Measurements from ENCODE around the gene ISYNA1. TPM values are rescaled to one million over a fixed set of nuclear protein-coding genes. Genes with fewer than 3 reads are reported as not detected.

ISYNA1 gene
- total RNA-seq, 1 donor from 2014 or later, result 111 TPM

GRCh38 chr19:18392926-18393325, 45.0 kb downstream of the ISYNA1 start:
- DNase-seq, result no peak
- no peak for TF ChIP-seq CTCF (IDR thresholded peaks at IDR 0.05; ENCODE audit: partially characterized antibody, unreplicated experiment)
- H3K27ac Mint-ChIP-seq (ENCODE audit: unreplicated experiment), result no peak overlapping the region
- H3K27me3 Mint-ChIP-seq (ENCODE audit: unreplicated experiment), result peaks cover 6% of the 10 kb centered on the region
- no peaks in the 10 kb centered on the region for H3K4me1 Mint-ChIP-seq (ENCODE audit: low read depth, unreplicated experiment)
- no peaks in the 10 kb centered on the region for H3K36me3 Mint-ChIP-seq (ENCODE audit: unreplicated experiment)
- H3K9me3 Mint-ChIP-seq (ENCODE audit: unreplicated experiment), result peaks cover 1% of the 10 kb centered on the region
- H3K4me3 Mint-ChIP-seq (ENCODE audit: unreplicated experiment), result no peak overlapping the region

- peaks cover 1% of the 10 kb centered on the region for H3K9me3 Mint-ChIP-seq (ENCODE audit: unreplicated experiment)
- no peak overlapping the region for H3K4me3 Mint-ChIP-seq (ENCODE audit: unreplicated experiment)
- no peaks in the 10 kb centered on the region for H3K4me1 Mint-ChIP-seq (ENCODE audit: low read depth, unreplicated experiment)
- no peak for DNase-seq
- peaks cover 8% of the 10 kb centered on the region for H3K27me3 Mint-ChIP-seq (ENCODE audit: unreplicated experiment)
- no peak for TF ChIP-seq CTCF (IDR thresholded peaks at IDR 0.05; ENCODE audit: partially characterized antibody, unreplicated experiment)
- no peak overlapping the region for H3K27ac Mint-ChIP-seq (ENCODE audit: unreplicated experiment)
- H3K36me3 Mint-ChIP-seq (ENCODE audit: unreplicated experiment), result no peaks in the 10 kb centered on the region
These were observed 45.5 kb downstream of the ISYNA1 start for GRCh38 chr19:18392417-18392816.

GRCh38 chr19:18391509-18392075, 46.3 kb downstream of the ISYNA1 start:
- TF ChIP-seq CTCF (IDR thresholded peaks at IDR 0.05; ENCODE audit: partially characterized antibody, unreplicated experiment), result no peak
- H3K4me1 Mint-ChIP-seq (ENCODE audit: low read depth, unreplicated experiment), result no peaks in the 10 kb centered on the region
- H3K4me3 Mint-ChIP-seq (ENCODE audit: unreplicated experiment), result no peak overlapping the region
- no peak for DNase-seq
- H3K36me3 Mint-ChIP-seq (ENCODE audit: unreplicated experiment), result no peaks in the 10 kb centered on the region
- peaks cover 1% of the 10 kb centered on the region for H3K9me3 Mint-ChIP-seq (ENCODE audit: unreplicated experiment)
- no peak overlapping the region for H3K27ac Mint-ChIP-seq (ENCODE audit: unreplicated experiment)
- peaks cover 8% of the 10 kb centered on the region for H3K27me3 Mint-ChIP-seq (ENCODE audit: unreplicated experiment)

GRCh38 chr19:18390065-18390907, 47.6 kb downstream of the ISYNA1 start:
- Mint-ChIP-seq H3K4me1 (ENCODE audit: low read depth, unreplicated experiment) (no peaks in the 10 kb centered on the region), H3K4me3 (ENCODE audit: unreplicated experiment) (no peak overlapping the region), H3K27ac (ENCODE audit: unreplicated experiment) (no peak overlapping the region), H3K27me3 (ENCODE audit: unreplicated experiment) (peaks cover 8% of the 10 kb centered on the region), H3K9me3 (ENCODE audit: unreplicated experiment) (peaks cover 1% of the 10 kb centered on the region), H3K36me3 (ENCODE audit: unreplicated experiment) (no peaks in the 10 kb centered on the region)
- DNase-seq, result no peak
- TF ChIP-seq CTCF (IDR thresholded peaks at IDR 0.05; ENCODE audit: partially characterized antibody, unreplicated experiment), result no peak

GRCh38 chr19:18389726-18390064, 48.2 kb downstream of the ISYNA1 start:
- no peaks in the 10 kb centered on the region for H3K4me1 Mint-ChIP-seq (ENCODE audit: low read depth, unreplicated experiment)
- no peak for TF ChIP-seq CTCF (IDR thresholded peaks at IDR 0.05; ENCODE audit: partially characterized antibody, unreplicated experiment)
- no peak for DNase-seq
- peaks cover 1% of the 10 kb centered on the region for H3K9me3 Mint-ChIP-seq (ENCODE audit: unreplicated experiment)
- H3K27me3 Mint-ChIP-seq (ENCODE audit: unreplicated experiment), result peaks cover 8% of the 10 kb centered on the region
- H3K27ac Mint-ChIP-seq (ENCODE audit: unreplicated experiment), result no peak overlapping the region
- no peaks in the 10 kb centered on the region for H3K36me3 Mint-ChIP-seq (ENCODE audit: unreplicated experiment)
- H3K4me3 Mint-ChIP-seq (ENCODE audit: unreplicated experiment), result no peak overlapping the region
